Glomerular visceral epithelial cell (primary cell): ENCODE data around the gene ZDHHC1.
"Not testable (repeated sequence)": the region's sequence is repeated elsewhere in the genome, so short reads cannot be mapped to it uniquely, and the experiment has no call there.

ENCODE experiments used
- DNase-seq: peaks from one replicate; pipeline ENCODE4 v3.0.0-alpha.2; 2016; ENCODE audit errors: extremely low spot score

The ZDHHC1 gene

GRCh38 chr16:67394155-67395104 is 21.8 kb downstream of the ZDHHC1 start:
- no peak for DNase-seq

- no peak for DNase-seq
Observed at GRCh38 chr16:67393788-67394154, 22.5 kb downstream of the ZDHHC1 start.

GRCh38 chr16:67393111-67393787 is 23.0 kb downstream of the ZDHHC1 start, which contains the start of gene TPPP3:
TSS of gene TPPP3 (minus strand) at chr16:67393498. CDS start at chr16:67391111, 2,387 bp downstream.
- peak; percentile 44 for DNase-seq

GRCh38 chr16:67392301-67393059 is 23.8 kb downstream of the ZDHHC1 start:
- DNase-seq = no peak

- DNase-seq = no peak
Observed at GRCh38 chr16:67391424-67392300, 24.6 kb downstream of the ZDHHC1 start.

GRCh38 chr16:67390816-67391423 is 25.4 kb downstream of the ZDHHC1 start:
- no peak for DNase-seq

GRCh38 chr16:67389911-67390815 is 26.1 kb downstream of the ZDHHC1 start:
- no peak for DNase-seq

- DNase-seq = no peak
Observed at GRCh38 chr16:67388591-67388990, 27.7 kb downstream of the ZDHHC1 start.

GRCh38 chr16:67388191-67388590 is 28.1 kb downstream of the ZDHHC1 start:
- DNase-seq = no peak

- DNase-seq = no peak
Observed at GRCh38 chr16:67387479-67388079, 28.7 kb downstream of the ZDHHC1 start.

GRCh38 chr16:67386861-67387455 is 29.3 kb downstream of the ZDHHC1 start:
- DNase-seq = no peak

GRCh38 chr16:67384778-67385510 is 31.3 kb downstream of the ZDHHC1 start:
- no peak for DNase-seq

- no peak for DNase-seq
Observed at GRCh38 chr16:67383284-67383683, 33.0 kb downstream of the ZDHHC1 start.

- no peak for DNase-seq
Observed at GRCh38 chr16:67378642-67379041, 37.6 kb downstream of the ZDHHC1 start.

GRCh38 chr16:67376012-67376411 is 40.3 kb downstream of the ZDHHC1 start:
- DNase-seq = not testable (repeated sequence)

- DNase-seq = no peak
Observed at GRCh38 chr16:67372664-67373063, 43.6 kb downstream of the ZDHHC1 start.

- DNase-seq = no peak
Observed at GRCh38 chr16:67370661-67371060, 45.6 kb downstream of the ZDHHC1 start.

- DNase-seq = no peak
Observed at GRCh38 chr16:67364600-67365235, 51.6 kb downstream of the ZDHHC1 start.
